Cerebellar nuclear complex (tissue), 1 donor: ENCODE results near the gene MSI2.

Experiments used
- DNase-seq, 2 experiments: peaks; one replicate each; lab custom pipeline; 2025; lab: John Stamatoyannopoulos, UW

Gene MSI2

DNA sequence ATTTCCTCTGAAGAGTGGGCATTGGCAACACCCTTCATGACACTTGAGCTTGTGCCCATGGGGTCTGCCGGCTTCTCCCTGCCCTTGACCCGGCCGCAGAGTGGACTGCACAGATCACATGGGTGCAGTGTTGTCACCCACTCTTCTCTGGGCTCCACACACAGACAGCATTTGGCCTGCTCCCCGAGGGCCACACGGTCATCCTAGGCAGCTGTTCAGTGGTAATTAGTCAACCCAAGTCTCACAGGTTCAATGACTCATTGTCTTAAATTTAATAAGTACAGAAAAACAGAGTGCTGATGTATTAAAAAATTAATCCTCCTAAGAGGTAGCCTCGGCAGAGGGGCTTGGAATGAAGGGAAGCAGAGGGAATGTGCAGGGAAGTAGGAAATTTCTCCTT, 204.8 kb downstream of the MSI2 start:
- no peak for DNase-seq

DNA sequence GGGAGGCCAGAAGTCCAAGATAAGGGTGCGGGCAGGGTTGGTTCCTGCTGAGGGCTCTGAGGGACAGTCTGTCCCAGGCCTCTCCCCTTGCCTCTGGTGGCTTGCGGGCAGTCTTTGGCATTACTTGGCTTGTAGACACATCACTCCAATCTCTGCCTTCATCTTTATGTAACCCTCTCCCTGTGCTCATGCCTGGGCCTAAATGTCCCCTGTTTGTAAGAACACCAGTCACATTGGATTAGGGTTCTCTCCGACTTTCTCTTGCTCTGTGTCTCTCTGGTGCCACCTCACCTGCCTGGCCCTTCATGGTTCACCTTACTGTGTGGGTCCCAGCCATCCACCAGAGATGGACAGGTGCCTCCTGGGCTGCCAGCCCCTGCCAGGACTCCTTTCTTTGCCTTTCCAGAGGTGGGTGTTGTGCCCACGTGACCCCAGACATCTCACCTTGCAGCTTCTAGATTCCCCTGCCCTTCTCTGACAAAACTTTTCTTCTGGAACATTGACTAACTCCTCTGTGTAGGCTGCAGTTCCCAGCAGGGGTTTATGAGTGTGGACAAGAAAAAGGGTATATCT, 205.8 kb downstream of the MSI2 start:
- DNase-seq, result no peak

DNA sequence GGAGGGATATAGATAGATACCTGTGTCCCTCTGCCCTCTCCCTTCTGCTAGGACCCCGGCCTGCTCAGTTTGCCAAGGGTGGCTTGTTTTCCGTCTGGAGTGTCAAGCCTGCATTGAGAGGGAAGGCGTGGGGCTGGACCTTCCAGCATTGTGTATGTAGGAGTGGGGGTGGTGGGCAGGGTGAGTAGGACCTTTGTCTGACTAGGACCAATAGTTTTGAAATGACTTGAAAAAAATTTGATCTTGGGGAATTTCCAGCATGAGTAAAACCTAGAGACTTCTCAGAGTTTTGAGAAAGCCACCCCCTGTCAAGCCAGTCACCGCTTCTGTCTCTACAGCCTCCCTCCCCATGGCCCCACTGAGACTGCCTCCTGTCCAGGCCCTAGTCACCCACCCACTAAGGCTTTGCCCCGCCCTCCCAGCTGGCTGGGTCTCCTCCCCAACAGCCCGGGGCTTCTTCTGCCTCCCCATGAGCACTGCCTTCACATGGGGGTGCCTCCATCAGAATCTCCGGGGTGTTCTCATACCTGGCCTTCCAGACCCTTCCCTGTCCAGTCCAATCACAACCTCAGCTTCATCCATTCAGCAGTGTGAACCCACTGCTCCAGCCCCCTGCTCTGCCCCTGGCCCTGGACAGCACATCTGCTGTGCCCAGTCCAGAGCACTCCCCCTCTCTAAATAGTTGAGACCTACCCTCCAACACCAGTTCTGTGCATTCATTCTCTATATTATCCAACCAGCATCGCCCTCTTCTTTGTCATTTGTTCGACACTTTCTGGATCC, 207.0 kb downstream of the MSI2 start:
- DNase-seq, result no peak

DNA sequence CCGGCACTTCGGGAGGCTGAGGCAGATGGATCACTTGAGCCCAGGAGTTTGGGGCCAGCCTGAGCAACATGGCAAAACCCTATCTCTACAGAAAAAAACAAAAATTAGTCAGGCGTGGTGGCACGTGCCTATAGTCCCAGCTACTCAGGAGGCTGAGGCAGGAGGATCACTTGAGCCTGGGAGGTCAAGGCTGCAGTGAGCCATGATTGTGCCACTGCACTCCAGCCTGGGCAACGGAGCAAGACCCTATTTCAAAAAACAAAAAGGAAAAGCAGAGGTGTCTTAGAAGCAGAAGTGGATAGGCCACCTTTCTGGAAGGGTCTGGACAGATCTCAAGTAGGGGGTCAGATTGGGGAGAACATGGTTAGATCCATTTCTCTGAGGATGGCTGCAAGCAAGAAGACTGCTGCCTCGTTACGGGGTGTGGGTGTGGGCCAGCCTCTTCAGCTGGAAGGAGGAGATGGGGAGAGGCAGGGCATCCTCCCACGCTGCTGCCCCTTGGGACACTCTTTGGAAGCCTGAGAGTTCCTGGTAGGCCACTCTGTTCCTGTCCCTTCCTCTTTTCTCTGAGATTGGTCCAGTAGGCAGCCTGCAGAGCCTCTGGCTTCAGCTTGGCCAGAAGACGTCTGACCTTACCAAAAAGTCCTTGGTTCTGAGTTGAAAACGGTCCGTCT, 208.0 kb downstream of the MSI2 start:
- DNase-seq, result no peak

DNA sequence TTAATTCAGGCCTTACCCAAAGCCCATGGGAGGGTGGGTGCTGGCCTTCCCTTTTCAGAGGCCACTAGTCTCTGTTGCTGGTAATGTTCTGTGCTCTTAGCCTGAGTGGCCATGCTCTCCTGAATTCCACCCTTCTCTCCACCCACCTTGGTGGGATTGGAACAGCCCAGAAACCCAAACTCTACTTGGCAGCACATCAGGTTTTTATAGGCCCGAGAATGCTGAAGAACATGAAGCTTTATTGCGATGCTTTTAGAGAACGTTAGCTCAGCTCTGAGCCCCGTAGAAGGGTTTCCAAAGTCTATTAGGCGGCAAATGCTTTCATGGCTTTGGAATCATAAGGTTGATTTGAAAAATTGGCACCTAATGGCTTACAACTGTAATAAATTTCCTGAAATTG, 209.3 kb downstream of the MSI2 start:
- no peak for DNase-seq

DNA sequence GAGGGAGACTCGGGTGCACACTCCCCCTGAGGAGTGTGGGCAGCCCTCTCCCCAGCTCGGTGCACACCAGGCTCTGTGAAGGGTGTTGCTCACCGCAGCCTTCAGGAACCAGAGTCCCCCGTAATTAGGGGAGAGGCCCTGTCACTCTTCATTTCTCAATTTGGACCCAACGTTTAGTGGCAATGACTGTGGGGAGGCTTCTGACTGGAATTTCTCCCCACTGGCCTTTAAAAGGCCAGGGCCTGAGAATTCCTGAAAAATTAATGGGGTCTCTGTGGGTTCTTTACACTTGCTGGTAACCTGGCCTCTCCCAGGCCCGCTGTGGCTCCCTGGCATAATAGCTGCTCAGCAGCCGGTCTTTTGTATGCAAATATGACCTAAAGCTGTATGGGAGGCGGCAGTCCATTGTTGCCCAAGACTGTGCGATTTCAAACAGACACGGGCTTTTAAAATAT, 209.7 kb downstream of the MSI2 start:
- no peak for DNase-seq

DNA sequence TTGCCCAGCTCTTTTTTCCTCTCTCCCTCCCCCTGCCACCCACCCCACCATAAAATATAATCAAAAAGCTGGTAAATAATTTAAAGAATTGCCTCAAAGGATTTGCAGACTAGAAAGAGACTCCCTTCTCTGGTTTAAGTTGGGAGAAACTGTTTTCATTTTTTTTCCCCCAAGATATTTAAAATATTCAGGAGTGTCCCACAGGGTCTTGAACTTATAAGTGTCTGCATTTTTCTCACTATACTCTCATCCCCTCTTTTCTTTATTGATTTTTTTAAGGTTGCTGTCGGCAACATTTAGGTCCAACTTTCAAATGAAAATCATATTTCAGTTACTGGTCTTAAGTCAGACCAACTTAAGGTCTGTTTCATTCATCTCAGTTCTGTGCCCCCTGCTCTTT, 210.2 kb downstream of the MSI2 start:
- DNase-seq, result no peak

DNA sequence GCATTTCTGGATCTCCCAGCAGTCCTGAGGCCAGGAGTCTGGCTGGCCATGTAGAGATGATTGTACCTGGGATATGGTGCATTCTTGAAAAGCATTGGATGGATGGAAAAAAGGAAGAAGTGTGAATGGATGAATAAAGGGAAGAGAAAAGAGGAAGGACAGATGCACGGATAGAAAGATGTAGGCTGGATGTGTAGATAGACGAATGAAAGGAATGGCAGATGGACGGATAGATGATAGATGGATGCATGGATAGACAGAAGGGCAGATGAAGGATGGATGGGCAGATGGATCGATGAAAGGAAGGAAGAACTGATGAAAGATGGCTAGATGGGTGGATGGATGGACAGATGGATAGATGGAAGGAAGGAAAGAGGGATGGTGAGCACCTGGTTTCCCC, 210.9 kb downstream of the MSI2 start:
- DNase-seq, result no peak

DNA sequence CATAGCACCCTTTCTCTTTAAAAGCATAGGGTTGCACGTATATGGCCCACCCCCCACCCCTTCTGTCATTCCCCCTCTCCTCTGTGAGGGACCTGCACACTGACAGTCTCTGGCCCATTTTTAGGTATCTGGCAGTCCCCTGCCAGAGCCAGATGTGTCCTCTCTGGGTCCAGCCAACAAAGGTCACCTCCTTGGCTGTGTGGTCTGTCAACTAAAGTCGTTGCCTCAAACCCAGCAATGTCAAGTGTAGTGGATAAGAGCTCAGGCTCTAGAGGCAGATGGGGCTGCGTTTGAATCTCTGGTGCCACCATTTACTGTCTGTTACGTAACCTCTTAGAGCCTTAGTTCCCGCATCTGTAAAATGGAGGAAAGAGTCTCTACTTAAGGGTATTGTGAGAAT, 211.5 kb downstream of the MSI2 start:
- no peak for DNase-seq

DNA sequence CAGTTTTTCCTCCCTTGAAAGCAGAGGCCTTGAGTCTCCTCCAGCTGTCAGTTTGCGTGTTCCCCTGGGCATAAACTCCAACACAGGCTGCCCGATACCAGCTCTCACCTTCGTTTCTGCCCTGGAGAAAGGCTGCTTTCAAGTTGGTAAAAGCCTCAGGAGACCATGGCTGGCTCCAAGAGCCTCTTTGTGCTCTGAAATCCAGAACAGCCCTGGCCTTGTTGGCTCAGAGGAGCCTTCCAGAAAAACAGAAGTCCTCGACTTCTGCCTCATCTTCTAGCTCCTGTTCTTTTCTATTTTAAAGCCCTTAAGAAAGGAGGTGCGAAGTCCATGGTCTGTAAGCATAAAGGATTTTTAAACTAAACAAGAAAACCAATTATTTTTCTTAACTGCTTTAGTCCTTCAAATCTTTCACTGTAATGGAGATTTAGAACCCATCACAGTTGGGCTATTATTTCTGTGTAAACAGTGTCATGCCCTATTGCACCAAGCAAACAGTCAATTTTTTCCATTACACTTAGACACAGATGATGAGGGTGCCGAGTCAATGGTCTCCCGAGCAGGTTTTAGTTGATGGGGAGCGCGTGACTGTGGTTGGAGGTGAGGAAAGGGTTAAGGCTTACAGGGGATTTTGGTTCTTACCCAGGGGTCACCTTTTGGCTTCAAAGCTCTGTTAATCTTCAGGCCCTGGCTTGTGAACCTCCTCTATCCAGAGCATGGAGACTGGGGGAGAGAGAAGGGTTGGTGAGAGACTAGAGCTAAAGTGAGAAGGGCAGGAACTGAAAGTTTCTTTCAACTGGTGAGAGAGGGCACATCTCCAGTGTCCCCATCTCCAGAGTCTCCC, 212.8 kb downstream of the MSI2 start:
- DNase-seq, result no peak

DNA sequence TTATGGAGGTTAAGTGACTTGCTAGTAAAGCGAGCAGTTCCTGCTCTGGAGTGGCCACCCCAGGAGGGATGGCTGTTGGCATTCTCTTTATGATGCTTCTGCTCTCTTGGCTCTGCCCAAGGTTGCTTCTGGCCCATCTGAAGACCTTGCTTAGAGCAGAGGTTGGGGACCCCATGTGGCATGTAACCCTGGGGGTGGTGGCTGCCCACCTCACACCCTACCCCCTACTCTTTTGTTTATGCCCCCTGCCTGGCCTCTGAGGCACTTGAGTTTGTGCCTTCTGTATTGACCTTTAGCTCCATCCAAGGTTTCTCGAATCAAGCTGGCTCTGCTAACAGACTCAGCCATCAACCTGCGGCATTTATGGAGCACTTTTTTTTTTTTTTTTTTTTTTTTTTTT, 214.6 kb downstream of the MSI2 start:
- DNase-seq, result no peak

DNA sequence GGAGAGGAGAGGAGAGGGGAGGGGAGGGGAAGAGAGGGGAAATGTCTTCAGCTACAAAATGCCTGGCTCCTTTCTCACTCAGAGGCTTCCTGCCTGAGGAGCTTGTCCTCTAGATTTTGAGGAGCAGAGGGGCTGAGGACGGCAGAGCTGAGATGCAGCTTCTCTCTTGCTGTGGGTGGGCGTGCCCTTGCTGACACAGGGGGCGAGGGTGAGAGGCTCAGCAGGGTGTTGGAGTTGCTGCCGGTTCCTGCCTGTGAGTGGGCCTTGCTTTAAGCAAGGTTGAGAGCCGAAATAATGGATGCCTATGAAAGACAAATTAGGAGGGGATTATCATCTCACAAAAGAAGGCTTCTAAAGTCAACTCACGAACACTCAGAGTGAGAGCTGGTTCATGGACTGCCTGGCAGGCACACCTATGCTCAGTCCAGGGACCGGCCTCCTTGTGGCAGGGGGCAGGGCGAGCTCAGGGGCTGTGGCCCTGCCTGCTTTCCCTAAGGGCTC, 215.6 kb downstream of the MSI2 start:
- DNase-seq, result no peak

DNA sequence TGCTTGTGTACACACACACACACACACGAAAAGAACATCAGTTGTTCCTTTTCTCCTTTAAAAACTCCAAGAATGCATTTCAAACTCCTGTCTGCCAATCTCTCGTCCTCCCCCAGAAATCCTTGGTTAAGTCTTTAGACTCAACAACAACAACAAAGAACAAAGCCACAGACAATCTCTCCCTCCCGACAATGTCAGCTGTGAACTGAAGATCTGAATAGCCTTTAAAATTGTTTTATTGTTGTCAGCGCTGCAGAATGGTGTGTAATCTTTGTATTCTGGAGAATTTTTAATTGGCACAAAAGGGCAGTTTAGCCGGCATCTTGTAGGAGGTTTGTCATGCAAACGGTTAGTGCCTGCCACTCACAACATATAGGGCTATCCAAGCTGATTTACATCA, 219.5 kb downstream of the MSI2 start:
- DNase-seq, result no peak

DNA sequence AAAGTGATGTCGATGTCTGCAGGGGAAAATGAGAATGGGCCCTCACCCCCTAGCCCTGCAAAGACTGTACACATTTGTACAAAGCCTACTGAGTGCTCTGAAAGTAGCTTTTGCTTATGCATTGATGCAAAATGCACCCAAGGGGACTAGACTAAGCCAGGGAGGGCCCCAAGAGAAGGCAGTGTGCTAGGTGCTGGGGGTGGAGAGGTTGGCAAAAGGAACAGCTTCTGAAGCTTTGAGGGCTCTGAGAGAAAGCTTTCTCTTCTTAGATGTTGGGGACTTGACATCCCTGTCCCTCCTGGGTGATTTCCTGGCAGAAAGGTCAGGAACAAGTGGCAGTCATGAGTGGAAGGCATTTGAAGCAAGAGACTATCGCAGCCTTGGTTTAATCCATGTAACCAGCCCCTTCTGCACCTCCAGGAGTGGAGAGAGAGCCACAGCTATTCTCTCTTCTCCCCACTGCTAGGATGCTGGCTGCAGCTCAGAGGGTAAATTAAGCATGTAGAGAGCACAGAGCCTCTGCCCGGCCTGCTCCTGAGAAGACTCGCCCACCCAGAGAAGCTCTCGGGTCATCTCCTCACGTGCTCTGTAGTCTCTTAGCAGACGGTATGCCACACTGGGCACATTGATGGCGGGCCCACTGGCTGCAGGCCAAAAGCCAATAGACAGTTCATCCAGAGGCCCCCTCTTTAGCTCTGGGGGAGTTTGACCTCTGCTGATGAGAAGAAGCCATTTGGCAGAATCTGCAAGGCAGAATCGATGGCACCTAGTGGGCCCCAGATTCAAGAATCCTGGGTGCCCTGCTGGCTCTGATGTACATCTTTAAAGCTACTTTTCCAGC, 221.4 kb downstream of the MSI2 start:
- DNase-seq, result no peak

DNA sequence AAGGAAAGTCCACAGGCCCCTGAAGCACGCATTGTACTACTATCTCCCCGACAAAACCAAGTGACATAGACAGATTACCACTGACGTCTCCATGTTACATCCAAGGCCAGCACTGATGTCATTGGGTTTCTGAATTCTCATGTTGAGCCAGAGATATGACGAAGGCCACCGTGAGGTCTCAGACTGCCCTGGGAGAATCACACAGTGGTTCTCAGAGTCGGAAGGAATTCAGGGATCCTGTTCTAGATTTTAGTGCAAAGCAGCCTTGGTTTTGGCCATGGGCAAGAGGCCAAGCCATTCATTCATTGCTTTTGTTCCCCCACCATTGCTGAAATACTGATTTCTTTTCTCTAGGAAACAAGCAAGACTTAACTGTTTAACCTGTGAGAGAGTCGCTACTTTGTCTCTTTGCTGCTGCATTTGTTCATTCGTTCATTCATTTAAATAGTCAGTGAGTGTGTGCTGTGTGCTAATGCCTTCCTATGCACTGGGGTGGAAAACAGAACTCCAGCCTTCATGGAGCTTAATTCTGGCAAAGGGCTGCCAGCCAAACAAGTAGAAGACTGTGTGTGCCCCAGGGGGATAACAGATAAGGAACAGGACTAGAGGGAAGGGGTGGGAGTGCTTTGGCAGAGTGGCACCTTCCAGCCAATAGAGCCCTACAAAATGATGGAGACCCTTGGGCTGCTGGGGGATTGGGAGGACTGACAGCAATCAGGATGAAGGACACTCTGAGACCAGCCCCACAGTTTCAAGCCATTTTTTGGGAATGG, 222.3 kb downstream of the MSI2 start:
- no peak for DNase-seq

DNA sequence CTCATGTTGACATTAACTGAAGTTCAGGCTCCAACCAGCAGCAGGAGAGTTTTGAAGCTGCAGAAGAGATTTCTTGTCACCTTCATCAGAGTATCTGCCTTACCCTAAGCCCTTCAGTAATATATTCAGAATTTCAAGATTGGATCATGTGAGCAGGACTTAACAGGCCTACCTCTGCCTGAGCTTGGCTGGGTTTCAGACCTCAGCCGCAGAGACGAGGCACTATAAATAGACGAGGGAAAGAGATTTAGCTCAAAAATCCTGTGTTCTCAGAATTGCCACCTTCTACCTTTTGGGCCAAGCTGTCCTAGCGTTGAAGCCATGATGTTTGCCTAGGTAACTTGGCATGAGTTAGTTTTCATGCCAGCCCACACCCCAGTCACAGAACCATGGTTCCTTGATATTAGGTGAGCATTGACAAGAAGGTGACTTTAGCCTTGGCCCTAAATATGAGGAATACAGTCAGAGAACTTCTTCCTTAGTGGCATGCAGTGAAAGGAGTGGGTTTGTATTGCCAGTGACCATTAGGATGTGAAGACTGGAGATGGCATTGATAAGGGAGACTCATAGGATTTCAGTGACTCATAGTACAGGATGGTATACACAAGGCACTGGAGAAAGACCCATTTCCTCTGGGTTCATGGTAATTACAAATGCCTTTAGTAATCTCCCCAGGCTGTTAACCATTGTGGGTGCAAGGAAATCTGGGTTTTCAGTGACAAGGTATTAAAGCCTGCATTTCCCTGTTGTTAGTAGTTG, 224.3 kb downstream of the MSI2 start:
- no peak for DNase-seq

DNA sequence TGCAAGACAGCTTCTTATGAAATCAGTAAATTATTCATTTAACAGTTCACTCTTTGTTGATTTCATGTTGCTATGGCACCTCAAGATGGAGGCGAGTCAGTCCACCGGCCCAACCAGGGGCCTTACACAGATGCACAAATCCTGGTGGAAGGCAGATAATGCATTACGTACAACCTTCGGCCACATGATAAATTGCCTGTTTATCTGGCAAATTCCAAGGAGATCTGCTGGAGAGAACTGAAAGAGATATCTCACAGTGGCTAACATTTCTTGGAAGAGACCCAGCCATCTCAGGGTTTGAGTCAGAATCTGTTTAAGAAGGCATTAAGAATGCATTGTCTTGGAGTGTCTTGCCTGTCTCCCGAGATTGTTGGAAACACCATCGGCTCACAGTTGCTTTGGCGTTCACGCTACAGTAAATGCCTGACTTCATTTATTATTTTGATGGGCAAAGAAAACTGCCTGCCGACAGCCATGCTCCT, 225.6 kb downstream of the MSI2 start:
- DNase-seq, result no peak

DNA sequence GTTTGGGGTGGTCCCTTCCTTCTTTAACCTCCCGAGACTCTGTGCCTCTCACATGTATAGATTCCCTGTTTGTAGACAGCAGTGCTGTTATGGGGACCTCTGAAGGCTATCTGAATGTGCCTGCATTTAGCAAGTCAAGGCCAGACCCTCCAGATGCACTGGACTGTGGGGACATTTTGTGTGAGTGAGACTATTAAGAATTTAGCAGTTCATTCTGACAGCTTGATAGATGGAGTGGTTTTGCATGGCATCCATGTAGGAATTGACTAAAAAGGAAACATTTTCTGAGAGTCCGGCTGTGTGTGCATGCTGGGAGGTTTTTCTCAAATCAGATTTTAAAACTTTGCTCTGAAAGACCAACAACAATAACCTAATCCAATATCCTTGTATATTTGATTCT, 226.3 kb downstream of the MSI2 start:
- DNase-seq, result no peak

DNA sequence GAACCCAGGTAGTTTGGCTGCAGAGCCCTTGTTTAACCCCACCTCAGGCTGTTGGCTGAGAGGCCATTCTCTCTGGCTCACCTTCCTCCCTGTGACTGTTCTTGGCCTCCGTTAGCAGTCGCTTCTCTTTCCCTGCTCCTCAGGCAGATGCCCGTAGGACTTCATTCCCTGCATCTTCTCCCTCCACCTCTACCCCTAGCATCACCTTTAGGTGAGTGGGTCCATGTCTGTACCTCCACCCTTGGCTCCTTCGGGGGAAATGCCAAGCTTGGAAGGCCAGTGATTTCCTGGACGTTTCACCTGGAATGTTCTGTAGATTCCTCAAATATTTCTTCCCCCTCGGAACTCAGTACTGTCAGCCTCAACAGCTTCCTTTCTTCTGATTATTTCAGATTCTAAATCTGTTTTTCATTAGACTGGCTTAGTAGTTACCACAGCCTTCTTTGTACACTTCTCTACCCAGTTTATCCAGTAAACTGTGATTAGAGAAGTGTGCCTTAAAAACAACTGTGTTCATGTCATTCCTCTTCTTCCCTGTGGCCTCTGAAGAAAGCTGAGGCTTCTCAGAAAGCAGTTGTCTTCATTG, 227.9 kb downstream of the MSI2 start:
- DNase-seq, result no peak
